GM21723 (cell line): ENCODE results near the gene ALDH16A1.
"Not testable (repeated sequence)": the region's sequence is repeated elsewhere in the genome, so short reads cannot be mapped to it uniquely, and the experiment has no call there.

Source experiments
- ATAC-seq: cut with Tn5 transposase; IDR thresholded peaks from one replicate; pipeline ENCODE4 v1.9.1; 2021; ENCODE audit warnings: mild to moderate bottlenecking, moderate library complexity; ENCODE audit not compliant: unreplicated experiment

ALDH16A1 gene

DNA sequence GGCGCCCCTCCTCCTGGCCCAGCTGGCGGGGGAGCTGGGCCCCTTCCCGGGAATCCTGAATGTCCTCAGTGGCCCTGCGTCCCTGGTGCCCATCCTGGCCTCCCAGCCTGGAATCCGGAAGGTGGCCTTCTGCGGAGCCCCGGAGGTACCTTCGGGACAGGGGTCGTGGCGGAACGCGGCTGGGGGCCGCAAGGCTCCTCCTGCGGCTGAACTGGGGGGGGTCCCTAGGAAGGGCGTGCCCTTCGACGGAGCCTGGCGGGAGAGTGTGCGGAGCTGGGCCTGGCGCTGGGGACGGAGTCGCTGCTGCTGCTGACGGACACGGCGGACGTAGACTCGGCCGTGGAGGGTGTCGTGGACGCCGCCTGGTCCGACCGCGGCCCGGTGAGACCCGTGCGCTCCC is 8.6 kb downstream of the ALDH16A1 start:
- ATAC-seq: no peak

DNA sequence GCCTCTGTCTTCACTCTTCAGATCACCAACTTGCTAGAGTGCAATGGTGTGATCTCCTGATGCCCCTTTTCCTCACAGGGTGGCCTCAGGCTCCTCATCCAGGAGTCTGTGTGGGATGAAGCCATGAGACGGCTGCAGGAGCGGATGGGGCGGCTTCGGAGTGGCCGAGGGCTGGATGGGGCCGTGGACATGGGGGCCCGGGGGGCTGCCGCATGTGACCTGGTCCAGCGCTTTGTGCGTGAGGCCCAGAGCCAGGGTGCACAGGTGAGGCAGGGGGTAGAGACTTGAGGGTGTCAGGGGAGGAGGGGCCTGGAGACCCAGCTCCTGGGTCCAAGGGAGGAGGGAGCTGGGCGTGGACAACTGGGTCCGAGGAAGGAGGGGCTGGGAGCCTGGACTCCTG is 9.5 kb downstream of the ALDH16A1 start:
- ATAC-seq: no peak

DNA sequence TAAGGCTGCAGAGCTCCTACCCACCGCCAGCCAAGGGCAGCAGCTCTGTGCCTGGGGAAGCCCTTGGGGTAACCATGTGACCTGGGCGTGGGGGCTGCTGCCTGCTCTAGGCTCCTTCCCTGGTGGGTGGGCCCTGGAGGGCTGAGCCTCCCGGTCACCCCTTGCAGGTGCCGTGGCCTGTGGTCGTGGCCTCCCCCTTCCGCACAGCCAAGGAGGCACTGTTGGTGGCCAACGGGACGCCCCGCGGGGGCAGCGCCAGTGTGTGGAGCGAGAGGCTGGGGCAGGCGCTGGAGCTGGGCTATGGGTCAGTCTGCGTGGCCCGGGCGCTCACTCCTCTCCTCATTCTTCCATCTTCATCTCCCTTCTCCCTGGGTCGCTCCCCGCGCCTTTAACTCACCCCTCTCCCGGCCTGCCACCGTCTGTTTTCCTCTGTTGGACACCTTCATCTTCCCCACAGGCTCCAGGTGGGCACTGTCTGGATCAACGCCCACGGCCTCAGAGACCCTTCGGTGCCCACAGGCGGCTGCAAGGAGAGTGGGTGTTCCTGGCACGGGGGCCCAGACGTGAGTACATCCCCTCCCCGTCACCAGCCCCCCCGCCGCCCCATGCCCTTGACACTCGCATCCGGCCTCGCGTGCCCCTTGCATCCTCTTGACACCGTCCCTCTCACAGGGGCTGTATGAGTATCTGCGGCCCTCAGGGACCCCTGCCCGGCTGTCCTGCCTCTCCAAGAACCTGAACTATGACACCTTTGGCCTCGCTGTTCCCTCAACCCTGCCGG is 11.1 kb downstream of the ALDH16A1 start:
- ATAC-seq: no peak

DNA sequence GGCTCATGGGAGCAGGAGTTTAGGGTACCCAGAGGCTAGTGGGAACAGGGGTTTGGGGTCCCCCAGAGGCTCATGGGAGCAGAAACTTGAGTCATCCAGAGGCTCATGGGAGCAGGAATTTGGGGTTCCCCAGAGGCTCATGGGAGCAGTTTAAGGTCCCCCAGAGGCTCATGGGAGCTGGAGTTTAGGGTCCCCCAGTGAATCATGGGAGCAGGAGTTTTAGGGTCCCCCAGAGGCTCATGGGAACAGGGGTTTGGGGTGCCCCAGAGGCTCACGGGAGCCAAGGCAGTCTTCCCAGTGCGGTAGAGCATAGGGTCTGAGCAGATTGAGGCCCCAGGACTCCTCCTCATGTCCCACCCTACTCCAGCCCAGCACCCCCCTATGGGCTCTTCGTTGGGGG is 12.3 kb downstream of the ALDH16A1 start:
- ATAC-seq: no peak

DNA sequence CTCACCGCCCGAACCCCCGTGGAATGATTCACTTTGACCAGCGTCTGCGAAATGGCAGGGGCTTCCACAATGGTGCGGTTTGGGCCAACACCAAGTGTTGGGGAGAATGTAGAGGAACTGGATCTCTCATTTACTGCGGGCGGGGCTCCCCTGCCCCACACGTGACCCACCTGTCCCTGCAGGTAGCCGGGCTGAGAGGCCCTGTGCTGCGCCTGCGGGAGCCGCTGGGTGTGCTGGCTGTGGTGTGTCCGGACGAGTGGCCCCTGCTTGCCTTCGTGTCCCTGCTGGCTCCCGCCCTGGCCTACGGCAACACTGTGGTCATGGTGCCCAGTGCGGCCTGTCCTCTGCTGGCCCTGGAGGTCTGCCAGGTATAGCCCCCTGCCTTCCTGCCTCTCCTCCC is 15.2 kb downstream of the ALDH16A1 start:
- ATAC-seq: no peak

DNA sequence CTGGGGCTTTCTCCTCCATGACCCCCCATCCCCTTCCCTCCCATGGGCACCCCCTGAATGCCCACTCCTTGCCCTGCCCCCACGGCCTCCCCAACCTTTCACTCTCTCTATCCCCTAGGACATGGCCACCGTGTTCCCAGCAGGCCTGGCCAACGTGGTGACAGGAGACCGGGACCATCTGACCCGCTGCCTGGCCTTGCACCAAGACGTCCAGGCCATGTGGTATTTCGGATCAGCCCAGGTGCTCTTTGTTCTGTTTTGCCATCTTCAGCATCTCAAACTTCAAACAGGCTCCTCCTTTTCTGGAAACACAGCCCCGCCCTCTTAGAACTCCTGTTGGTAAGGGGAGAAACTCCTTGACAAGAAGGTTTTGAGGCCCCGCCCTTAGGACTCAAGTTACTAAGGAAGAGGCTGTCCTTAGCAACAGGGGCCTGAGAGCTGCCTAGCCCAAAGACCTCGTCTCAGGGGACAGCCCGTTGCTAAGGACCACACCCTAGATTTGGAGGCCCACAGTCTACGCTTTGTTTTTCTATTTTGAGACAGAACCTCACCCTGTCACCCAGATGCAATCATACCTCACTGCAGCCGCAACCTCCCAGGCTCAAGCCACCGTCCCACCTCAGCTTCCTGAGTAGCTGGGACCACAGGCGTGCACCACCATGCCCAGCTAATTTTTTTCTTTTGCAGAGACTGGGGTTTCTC is 15.9 kb downstream of the ALDH16A1 start:
- ATAC-seq: peak; percentile 67

DNA sequence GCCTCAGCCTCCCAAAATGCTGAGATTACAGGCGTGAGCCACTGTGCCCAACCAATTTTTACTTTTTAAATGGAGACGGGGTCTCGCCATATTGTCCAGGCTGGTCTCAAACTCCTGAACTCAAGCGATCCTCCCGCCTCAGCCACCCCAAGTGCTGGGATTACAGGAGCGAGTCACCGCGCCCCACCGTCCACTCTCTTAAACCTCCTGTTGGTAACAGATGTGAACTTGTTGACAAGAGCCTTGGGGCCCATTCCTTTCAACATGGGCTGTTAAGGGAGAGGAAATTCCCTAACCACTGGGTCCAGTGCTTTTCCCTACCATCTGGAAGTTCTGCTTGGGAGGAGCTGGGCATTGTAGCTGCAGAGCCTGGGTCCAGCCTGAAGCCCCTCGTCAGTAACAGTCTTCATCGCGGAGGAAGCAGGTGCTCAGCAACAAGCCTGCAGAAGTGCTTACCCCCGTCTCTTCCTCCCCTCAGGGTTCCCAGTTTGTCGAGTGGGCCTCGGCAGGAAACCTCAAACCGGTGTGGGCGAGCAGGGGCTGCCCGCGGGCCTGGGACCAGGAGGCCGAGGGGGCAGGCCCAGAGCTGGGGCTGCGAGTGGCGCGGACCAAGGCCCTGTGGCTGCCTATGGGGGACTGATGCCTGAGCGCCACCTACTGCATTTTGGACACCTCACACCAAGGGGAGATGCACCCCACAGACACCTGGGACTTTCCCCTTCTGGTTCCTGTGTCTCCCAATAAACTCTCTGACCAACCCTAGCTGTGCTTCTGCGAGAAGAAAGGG is 17.0 kb downstream of the ALDH16A1 start:
- ATAC-seq: peak; percentile 60

DNA sequence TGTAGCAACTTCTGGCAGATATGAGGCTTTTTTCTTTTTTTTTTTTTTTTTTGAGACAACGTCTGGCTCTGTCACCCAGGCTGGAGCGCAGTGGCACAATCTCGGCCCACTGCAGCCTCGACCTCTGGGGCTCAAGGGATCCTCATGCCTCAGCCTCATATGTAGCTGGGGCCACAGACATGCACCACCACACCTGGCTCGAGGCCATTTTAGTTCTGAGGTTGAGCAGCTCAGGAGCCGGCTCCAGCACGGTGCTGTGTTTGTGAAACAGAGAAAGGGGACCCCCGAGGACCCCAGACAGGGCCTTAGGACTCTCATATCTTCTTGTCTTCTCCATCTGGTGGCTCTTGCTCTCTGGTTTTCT is 17.6 kb downstream of the ALDH16A1 start:
- no peak for ATAC-seq

DNA sequence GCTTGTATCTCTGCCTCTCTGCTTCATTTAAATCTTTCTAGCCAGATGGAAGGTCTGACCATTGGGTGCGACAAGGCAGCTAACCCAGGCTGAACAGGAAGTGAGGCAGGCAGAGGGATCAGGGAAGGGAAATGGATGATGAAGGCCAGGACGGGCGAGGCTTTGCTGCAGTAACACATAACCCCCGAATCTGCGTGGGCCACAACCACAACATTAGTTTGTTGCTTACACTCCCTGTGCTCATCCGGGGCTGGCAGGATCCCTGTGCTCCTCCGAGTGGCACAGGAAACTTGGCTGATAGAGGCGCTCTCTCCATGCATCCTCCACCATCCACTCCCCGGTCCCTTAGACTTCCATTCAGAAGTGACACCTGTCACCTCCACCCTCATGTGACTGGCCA is 19.9 kb downstream of the ALDH16A1 start:
- ATAC-seq: no peak

DNA sequence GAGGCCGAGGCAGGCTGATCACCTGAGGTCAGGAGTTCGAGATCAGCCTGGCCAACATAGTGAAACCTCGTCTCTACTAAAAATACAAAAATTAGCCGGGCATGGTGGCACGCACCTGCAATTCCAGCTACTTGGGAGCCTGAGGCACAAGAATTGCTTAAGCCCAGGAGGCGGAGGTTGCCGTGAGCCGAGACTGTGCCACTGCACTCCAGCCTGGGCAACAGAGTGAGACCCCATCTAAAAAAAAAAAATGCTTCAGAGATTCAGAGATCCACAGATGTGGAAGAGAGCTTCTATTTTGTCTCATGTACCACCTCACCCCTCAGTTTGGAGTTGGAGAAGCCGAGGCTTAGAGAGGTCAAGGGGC is 20.5 kb downstream of the ALDH16A1 start:
- ATAC-seq: not testable (repeated sequence)

DNA sequence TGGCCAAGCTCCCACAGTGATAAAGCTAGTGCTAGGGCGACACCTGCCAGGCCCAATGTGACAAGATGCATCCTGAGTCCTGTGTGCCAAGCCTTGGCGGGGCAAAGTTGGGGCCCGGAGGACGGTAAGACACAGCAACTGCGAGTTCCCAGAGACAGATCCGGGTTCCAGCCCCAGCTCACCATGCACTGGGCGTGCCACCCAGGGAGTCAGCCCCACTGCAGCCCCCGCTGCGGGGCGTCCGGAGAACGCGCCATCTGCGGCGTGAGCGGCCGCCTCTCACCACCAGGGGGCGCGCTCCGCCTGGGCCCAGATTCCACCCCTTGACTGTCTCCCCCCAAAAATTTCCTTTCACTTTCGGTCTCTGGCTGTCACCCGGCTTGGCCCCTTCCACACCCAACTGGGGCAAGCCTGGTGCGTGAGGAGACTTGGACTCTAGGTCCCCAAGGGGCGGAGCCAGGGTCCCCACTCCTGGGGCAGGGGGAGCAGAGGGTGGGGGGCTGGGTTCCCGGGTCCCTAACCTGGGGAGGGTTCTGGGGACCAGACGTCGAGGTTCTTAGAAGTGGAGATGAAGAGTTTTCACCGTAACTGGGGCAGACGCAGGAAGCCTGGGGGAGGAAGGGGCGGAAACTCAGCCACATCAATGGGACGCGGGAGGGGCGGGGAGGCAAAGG is 21.0 kb downstream of the ALDH16A1 start, which contains the start of gene FLT3LG:
FLT3LG (plus strand) TSS at position 348 of the 674 bp plus-strand sequence. CDS start 425 bp downstream, outside the sequence.
- ATAC-seq: peak; percentile 48

DNA sequence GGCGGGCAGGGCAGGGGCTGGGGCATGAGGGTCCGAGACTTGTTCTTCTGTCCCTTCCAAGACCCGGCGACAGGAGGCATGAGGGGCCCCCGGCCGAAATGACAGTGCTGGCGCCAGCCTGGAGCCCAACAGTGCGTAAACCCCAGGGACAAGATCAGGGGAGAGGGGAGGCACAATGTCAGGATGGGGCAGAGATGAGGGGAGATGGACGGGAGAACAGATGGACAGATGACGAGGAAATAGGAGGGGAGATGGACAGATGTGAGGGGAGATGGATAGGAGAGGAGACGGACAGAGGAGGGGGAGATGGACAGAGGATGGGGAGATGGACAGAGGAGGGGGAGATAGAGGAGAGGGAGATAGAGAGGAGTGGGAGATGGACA is 21.5 kb downstream of the ALDH16A1 start:
- ATAC-seq: no peak

DNA sequence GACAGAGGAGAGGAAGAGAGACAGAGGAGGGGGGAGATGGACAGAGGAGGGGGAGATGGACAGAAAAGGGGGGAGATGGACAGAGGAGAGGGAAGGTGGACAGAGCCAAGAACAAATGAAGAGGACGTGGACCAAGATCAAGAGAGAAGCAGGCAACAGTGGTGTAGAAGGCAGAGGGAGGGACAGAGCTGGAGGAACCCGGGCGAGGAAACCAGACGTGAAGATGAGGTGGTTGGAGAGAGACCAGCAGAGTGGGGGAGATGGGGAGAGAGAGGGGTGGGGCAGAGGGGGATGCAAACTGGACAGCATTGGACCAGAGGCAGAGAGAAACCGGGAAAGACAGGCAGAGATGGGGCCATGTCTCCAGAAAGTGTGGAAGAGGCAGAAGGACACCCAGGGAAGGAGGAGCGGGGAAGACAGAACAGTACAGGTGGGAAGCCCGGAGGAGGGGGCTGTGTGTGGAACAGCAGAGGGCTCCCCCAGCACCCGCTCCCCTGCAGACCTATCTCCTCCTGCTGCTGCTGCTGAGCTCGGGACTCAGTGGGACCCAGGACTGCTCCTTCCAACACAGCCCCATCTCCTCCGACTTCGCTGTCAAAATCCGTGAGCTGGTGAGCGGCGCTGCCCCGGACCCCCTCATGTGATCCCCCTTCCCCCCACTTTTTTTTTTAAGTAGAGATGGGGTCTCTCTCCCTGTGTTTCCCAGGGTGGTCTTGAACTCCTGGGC is 22.3 kb downstream of the ALDH16A1 start:
- no peak for ATAC-seq

DNA sequence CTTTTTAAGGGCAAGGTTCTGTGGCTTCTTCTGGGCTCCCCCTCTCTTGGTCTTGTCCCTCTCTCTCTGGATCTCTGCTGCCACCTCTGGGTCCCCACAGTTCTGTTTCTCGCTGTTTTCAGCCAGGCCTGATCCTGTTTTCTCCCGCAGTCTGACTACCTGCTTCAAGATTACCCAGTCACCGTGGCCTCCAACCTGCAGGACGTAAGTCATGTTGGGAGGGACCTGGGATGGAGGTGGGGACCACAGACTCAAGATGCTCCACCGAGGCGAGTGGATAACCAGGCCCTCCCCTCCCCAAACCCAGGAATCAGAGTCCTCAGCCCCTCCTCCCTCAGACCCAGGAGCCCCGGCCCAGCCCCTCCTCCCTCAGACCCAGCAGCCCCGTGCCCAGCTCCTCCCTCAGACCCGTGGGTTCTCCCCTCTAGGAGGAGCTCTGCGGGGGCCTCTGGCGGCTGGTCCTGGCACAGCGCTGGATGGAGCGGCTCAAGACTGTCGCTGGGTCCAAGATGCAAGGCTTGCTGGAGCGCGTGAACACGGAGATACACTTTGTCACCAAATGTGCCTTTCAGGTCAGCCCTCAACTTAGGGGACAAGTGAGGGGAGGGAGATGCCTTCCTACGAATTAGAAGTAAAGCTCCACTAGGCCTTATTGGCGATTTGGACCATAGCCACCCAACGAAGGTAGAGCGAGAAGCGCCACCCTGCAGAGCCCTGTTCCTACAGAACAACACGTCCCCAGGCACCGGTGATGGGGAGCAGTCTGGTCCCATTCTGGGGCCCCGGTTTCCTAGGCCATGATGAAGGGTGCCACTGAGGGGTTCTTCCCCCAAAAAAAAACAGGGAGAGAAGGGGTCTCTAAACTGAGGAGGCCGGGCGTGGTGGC is 23.2 kb downstream of the ALDH16A1 start:
- no peak for ATAC-seq

DNA sequence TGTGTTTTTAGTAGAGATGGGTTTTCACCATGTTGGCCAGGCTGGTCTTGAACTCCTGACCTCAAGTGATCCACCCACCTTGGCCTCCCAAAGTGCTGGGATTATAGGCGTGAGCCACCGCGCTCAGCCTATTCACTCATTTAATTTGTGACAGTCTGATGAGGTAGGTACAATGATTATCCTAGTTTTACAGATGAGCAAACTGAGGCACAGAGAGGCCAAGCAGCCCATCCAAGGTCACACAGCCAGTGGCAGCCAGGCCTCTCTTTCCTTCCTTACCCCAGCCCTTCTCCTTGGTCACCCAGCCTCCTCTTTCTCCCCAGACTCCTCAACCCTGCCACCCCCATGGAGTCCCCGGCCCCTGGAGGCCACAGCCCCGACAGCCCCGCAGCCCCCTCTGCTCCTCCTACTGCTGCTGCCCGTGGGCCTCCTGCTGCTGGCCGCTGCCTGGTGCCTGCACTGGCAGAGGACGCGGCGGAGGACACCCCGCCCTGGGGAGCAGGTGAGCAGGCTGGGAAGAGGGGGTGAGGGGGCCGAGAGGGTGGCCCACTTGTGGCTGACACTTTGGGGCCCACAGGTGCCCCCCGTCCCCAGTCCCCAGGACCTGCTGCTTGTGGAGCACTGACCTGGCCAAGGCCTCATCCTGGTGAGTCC is 27.1 kb downstream of the ALDH16A1 start:
- ATAC-seq: no peak

DNA sequence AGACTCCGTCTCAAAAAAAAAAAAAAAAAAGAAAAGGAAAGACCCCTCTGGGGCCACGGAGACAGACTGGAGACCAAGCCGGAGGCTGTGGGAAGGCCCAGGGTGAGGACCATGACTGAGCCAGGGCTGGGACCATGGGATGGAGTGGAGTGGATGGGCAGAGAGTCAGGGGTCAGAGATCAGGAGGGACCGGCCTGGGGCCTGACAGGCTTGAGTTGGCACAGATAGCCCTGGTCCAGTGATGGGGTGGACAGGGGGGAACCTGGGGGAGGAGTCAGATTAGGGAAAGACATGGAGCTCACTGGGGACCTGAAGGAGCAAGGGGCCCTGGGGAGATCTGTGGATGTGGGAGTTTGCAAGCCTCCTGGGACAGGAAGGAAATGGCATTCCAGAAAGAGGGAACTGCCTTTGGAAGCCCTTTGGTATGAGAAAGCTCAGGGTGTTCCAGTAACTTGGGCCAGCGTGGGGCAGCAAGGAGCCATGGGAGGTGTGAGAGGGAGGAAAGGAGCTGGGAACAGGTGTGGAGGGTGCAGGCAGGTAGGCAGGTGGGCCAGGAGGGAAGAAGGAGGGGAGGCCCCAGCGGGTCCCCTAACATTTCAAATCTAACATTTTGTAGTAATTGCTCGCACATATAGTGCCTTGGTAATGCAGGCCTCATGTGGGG is 28.1 kb downstream of the ALDH16A1 start:
- ATAC-seq: no peak

DNA sequence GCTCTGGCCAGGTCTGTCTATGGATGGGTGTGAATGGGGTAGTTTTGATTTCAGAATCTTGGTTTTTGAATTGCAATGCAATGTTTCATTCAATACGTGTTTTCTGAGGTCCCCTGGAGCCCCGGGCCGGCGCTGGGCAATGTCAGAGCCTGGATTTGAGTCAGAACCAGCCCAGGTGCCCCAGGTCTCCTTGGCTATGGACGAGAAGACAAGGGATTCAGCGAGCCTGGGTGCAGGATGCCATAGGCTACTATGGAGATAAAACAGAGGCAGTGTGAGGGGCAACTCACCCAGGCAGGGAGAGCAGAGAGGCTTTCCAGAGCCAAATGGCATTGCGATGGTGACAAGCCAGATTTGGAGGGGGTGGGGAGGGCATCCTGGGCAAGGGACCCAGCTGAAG is 33.2 kb downstream of the ALDH16A1 start:
- ATAC-seq: no peak

DNA sequence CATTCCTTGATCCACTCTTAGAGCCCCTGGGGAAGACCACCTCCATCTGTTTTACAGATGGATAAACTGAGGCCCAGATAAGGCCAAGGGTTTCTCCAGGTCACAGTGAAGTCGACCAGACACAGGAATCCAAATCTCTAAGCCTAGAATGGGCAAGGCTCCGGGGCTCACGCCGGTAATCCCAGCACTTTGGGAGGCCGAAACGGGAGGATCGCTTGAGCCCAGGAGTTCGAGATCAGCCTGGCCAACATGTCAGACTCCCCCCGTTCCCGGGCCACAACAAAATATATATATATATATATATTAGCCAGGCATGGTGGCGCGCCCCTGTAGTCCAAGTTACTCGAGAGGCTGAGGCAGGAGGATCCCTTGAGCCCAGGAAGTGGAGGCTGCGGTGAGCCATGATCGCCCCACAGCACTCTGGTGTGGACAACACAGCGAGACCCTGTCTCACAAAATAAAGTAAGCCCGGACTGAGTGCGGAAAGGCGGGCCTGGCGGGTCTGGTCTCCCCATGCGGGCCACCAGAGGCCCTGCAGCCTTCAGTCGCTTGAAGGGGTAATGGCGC is 33.8 kb downstream of the ALDH16A1 start:
- ATAC-seq: no peak
